GM12864 (cell line): ENCODE measurements around the gene ATP8B3.
A peak's percentile ranks its signal among the peaks of the same experiment; 100 is the strongest.

Source experiments
- DNase-seq: peaks from one replicate; pipeline ENCODE4 v3.0.0-alpha.2; 2011; ENCODE audit warnings: low read depth
- H3K4me3 ChIP-seq: 2 replicates; pipeline ENCODE4 v1.5.1; 2011; ENCODE audit warnings: mild to moderate bottlenecking, low read depth, low read length, control low read depth
- TF ChIP-seq, protein P1 (sequence below): IDR thresholded peaks from 2 replicates; pipeline ENCODE4 v1.5.1; 2011; ENCODE audit warnings: low read depth, mild to moderate bottlenecking, moderate library complexity, low read length, control low read depth, inconsistent platforms; ENCODE audit errors: missing control alignments

Gene ATP8B3

DNA sequence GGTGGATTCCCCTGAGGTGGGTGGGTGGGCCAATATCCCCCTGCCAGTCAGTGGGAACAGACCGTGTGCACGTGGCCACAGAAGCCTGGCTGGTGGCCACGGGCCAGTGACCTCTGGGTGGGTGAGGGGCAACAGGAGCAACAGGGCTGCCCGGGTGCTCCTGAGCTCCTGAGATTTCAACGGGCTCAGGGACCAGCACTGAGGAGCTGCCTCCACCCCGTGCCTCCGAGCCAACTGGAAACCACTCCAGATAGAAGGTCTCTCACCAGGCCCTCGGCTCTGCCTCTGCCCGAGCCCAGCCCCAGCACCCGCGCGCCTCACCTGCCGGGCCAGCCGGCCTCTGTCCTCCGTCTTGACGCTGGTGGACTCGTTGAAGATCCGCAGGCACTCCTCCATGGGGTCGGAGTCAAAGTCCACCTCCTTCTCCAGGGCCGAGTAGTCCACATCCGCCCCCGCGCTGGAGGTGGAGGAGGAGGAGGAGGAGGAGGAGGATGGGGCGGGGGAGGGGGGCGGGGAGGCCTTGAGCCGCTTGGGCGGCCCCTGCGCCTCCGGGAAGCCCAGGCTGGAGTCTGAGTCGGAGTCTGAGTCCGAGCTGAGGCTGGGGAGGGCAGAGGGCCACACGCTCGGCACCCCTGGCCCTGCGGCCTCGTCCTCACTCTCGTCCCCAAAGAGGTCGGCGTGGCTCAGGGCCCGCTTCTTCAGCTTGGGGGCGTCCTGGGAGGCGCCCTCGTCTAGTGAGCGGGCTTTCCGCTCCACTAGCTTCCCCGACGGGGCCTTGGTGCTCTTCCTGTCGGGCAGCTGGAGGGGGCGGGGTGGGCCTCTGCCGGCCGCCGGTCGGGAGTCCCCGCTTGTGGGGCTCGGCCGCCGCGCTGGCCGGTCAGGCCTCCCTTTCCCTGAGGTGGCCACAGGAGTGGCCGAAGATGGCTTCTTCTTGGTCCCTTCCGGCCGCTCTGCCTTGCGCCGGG lies 14.8 kb upstream of the ATP8B3 start:
- TF ChIP-seq, protein P1, sequence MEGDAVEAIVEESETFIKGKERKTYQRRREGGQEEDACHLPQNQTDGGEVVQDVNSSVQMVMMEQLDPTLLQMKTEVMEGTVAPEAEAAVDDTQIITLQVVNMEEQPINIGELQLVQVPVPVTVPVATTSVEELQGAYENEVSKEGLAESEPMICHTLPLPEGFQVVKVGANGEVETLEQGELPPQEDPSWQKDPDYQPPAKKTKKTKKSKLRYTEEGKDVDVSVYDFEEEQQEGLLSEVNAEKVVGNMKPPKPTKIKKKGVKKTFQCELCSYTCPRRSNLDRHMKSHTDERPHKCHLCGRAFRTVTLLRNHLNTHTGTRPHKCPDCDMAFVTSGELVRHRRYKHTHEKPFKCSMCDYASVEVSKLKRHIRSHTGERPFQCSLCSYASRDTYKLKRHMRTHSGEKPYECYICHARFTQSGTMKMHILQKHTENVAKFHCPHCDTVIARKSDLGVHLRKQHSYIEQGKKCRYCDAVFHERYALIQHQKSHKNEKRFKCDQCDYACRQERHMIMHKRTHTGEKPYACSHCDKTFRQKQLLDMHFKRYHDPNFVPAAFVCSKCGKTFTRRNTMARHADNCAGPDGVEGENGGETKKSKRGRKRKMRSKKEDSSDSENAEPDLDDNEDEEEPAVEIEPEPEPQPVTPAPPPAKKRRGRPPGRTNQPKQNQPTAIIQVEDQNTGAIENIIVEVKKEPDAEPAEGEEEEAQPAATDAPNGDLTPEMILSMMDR: no peak
- no peak for DNase-seq
- no peak overlapping the region for H3K4me3 ChIP-seq

DNA sequence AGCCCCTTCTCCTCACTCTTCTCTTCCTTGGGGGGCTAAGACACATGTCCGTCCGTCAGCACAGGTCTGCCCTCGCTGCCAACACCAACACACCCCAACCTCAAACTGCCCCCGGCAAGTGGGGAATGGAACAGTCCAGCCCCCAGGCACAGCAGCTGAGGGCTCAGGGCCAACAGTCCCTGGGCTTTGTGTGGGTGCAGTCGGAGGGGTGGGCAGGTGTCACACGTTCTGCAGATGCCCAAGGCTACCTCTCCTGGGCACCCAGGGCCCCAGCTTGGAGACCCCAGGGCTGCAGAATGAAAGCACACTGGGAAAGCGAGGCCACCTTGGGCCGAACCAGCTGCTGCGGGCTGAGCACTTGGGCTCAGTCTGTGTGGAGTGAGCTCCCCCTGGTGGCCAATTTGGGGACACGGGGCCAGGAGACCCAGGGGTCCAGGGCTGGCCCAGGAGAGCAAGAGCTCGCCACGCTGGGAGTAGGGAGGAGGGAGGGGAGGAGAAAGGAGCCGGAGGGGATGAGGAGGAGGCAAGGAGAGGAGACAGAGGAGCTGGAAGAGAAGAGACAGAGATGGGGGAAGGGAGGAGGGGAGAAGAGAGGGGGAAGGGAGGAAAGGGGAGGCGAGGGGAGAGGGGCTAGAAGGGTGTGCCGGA lies 14.0 kb upstream of the ATP8B3 start:
- no peak overlapping the region for H3K4me3 ChIP-seq
- TF ChIP-seq, protein P1: peak; percentile 88
- no peak for DNase-seq

DNA sequence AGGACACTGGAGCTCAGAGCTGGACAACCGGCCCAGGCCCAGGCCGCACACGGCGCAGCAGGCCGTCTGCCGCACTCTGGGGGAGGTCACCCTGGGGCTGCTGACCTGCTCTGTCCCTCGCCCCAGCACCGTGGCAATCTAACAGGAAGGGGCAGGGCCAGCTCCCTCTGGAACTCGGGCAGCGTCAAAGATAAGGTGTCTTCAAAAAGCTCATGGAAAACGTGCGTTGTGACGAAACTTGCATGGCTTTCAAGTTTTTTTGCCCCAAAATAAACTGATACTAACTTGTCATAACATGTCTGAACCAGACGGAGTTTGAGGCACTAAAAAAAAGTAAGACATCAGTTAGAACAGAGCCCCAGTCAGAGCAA lies 12.2 kb upstream of the ATP8B3 start:
- TF ChIP-seq, protein P1: no peak
- no peak for DNase-seq

DNA sequence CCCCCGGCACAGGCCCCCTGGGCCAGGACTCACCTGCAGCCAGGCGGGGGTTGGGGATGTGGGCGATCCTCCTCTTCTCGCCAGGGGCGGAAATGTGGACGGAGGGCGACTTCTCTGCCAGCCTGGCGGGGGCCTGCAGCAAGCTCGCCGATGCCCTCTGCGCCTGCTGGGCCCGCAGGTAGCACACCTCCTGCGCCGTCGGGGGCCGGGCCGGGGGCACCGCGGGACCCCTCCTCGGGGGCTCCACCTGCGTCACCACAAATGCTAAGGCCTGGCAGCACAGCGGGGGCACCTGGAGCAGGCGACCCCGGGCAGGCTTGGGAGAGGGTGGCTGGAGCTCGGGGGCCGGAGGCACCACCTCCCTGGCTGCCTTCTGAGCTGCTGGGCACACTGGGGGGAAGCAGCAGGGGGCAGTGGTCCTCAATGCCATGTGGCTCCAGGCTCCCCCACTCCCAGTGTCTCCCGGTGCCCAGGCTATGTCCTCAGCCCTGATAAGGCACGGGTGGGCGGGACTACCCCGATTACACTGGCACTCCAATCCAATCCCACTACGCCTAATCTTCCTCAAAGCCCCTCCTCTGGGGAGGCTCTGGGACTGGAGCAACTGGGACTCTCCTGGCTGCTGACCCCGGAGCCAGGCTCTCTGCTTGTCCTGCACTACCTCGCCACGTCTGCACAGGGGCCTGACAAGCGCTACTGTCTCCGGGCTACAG lies 11.6 kb upstream of the ATP8B3 start:
- no peak overlapping the region for H3K4me3 ChIP-seq
- TF ChIP-seq, protein P1: no peak
- no peak for DNase-seq

More for the DNA sequence above, 12.2 kb upstream of the ATP8B3 start:
- no peak overlapping the region for H3K4me3 ChIP-seq

DNA sequence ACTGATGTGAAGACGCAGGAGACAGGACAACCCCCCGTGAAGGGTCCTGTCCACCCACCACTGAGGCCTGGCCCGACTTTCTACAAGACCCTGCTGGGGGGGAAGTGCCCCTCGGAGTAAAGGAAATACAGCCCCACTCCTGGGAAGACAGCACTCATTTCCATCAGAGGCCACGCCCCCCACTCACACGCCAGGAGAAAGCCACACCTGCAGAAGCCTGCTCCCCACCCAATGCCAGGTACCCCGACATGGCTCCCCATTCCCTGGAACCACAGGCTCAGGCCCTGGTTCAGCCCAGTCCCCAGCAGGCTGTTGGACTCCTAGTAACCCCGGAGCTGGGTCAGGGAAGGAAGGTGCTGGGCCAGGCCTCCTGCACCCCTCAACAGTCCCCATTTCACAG lies 10.9 kb upstream of the ATP8B3 start:
- no peak for DNase-seq
- TF ChIP-seq, protein P1: no peak
- H3K4me3 ChIP-seq: no peak overlapping the region

DNA sequence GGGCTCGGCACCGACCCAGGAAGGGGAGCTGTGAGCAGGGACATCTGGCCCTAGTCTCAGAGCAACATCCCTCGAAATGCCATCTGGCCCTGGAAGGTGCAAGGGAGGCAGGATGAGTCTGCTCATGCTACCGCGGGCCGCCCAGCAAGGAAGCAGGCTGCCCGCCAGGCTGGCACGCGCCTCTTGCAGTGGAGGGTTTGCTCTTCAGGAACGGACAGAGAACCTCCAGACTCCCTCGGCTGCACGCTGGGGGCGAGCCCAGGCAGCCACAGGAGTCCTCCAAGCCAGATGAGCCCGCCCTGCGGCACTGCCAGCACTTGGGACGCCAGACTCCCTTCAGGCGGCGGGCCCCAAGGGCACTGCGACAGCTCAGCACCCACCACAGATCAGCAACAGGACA lies 10.1 kb upstream of the ATP8B3 start:
- TF ChIP-seq, protein P1: no peak
- no peak overlapping the region for H3K4me3 ChIP-seq
- no peak for DNase-seq
